Keratinocyte (primary cell): Measurements from ENCODE around the gene KRT1.

Source experiments
- EZH2 ChIP-seq: IDR thresholded peaks from one replicate; pipeline ENCODE4 v1.6.1; 2012; ENCODE audit warnings: inconsistent platforms, mild to moderate bottlenecking, low read length, moderate library complexity
- TF ChIP-seq, protein P1 (sequence below), 3 experiments: IDR thresholded peaks in 1 of 3; conservative IDR thresholded peaks in 1 of 3; optimal IDR thresholded peaks in 1 of 3; 2 replicates in 2 of 3; 3 replicates in 1 of 3; pipeline versions ENCODE3 to v1.5.1; 2011; ENCODE audit warnings: low read length in 3 of 3, mild to moderate bottlenecking in 3 of 3, moderate library complexity in 2 of 3, control low read depth in 1 of 3, inconsistent platforms in 1 of 3; ENCODE audit not compliant: insufficient read depth in 2 of 3; ENCODE audit errors: extremely low read depth in 1 of 3

DNA sequence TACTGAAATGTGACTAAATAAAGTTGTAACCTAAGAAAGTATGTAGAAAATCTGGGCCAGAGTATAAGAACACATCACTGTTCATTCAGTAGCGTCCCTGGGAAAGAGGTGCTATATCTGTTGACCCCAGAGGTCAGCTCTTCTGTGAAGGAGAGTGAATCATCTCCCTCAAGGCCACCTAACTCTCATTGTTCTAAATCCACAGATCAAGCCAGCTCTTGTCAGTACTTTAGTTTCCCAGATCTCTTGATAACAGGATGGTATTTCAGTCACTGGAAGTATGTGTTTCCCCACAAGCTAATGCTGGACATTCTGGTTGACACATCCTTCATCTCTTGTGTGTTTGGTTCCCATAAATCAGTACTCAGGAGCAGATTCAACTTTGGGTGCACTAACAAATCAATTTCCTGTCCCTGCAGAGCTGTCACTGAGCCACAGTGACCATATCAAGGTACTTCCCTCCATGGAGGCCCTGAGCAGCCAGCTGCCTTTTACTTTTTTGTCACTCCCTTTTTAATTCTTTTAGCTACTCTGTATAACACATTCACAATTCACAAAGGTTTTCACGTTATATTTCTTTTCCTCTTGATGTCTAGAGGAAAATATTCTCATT is 7.8 kb downstream of the KRT1 start:
- TF ChIP-seq, protein P1, sequence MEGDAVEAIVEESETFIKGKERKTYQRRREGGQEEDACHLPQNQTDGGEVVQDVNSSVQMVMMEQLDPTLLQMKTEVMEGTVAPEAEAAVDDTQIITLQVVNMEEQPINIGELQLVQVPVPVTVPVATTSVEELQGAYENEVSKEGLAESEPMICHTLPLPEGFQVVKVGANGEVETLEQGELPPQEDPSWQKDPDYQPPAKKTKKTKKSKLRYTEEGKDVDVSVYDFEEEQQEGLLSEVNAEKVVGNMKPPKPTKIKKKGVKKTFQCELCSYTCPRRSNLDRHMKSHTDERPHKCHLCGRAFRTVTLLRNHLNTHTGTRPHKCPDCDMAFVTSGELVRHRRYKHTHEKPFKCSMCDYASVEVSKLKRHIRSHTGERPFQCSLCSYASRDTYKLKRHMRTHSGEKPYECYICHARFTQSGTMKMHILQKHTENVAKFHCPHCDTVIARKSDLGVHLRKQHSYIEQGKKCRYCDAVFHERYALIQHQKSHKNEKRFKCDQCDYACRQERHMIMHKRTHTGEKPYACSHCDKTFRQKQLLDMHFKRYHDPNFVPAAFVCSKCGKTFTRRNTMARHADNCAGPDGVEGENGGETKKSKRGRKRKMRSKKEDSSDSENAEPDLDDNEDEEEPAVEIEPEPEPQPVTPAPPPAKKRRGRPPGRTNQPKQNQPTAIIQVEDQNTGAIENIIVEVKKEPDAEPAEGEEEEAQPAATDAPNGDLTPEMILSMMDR (optimal IDR thresholded peaks at IDR 0.05 in 1 of 3, IDR thresholded peaks at IDR 0.05 in 1 of 3, conservative IDR thresholded peaks at IDR 0.05 in 1 of 3; ENCODE audit: extremely low read depth in 1 of 3, insufficient read depth in 2 of 3, low read length in 3 of 3), result no peak
- TF ChIP-seq EZH2, result no peak
